Activated CD8-positive, alpha-beta T cell treated with anti-CD3 and anti-CD28 coated beads for 36 hours (primary cell): ENCODE data around the gene TRUB2. TPM values are rescaled to one million over a fixed set of nuclear protein-coding genes. Genes with fewer than 3 reads are reported as not detected.
A peak's percentile ranks its signal among the peaks of the same experiment; 100 is the strongest.

Experiments
- ATAC-seq: fragments of 200-7000 bp; cut with Tn5 transposase; one replicate; pipeline ENCODE4 v1.10.0; 2021; ENCODE audit warnings: mild to moderate bottlenecking, moderate library complexity
- CTCF ChIA-PET: fragments of 350-600 bp; sonication (Branson Sonifier 250); formaldehyde crosslinking; loops from one replicate; lab custom pipeline; 2021; ENCODE audit warnings: antibody characterized with exemption; lab: Charles Lee
- POLR2A ChIA-PET: fragments of 350-600 bp; sonication (Branson Sonifier 250); formaldehyde crosslinking; loops from one replicate; lab custom pipeline; 2021; ENCODE audit warnings: antibody characterized with exemption; lab: Charles Lee
- DNase-seq: peaks from one replicate; pipeline ENCODE4 v3.0.0-alpha.2; 2020
- H3K27ac Mint-ChIP-seq: one replicate; pipeline ENCODE4 v1.8.0; 2021; ENCODE audit warnings: mild to moderate bottlenecking, mixed read lengths
- H3K27me3 Mint-ChIP-seq: one replicate; pipeline ENCODE4 v1.8.0; 2021; ENCODE audit warnings: mixed read lengths
- H3K36me3 Mint-ChIP-seq: one replicate; pipeline ENCODE4 v1.8.0; 2021; ENCODE audit warnings: low read depth, mixed read lengths
- H3K4me1 Mint-ChIP-seq: one replicate; pipeline ENCODE4 v1.8.0; 2021; ENCODE audit warnings: low read depth, mixed read lengths
- H3K4me3 Mint-ChIP-seq: one replicate; pipeline ENCODE4 v1.8.0; 2021; ENCODE audit warnings: mild to moderate bottlenecking, moderate library complexity, mixed read lengths
- H3K9me3 Mint-ChIP-seq: one replicate; pipeline ENCODE4 v1.8.0; 2021; ENCODE audit warnings: mixed read lengths
- CTCF ChIP-seq: fragments of 200-600 bp; IDR thresholded peaks from one replicate; pipeline ENCODE4 v1.8.0; 2022; ENCODE audit warnings: antibody characterized with exemption, mild to moderate bottlenecking
- intact Hi-C: fragments of 100-400 bp; cut with micrococcal nuclease; formaldehyde crosslinking; loops from one replicate; pipeline ENCODE4 v1.10.0; 2022
- total RNA-seq, 2 experiments: library from RNA; stranded (reverse); gene quantifications; one replicate each; pipeline ENCODE4 v1.2.3, GENCODE V29; 2021

The TRUB2 gene
- total RNA-seq, 2 experiments from 2014 or later: 29.7 to 30.1 TPM

- CTCF ChIA-PET: interaction anchor here (1.0 to 4.3 kb wide), 3 partner anchors 8 to 251 kb away, joined by 3 to 38 read pairs (median 4); partner anchors contain the start of gene CERCAM
- H3K4me3 Mint-ChIP-seq: peak overlapping the region; percentile 2
- POLR2A ChIA-PET: interaction anchor here (0.7 kb wide), 1 partner anchor 208 kb away, joined by 3 read pairs; no protein-coding TSS in a partner anchor
Measured at GRCh38 chr9:128369024-128369706, 46.9 kb upstream of the TRUB2 start.

GRCh38 chr9:128365525-128365924 is 43.3 kb upstream of the TRUB2 start:
- Mint-ChIP-seq H3K9me3 (no peaks in the 10 kb centered on the region), H3K4me3 (no peak overlapping the region), H3K27ac (no peak overlapping the region), H3K4me1 (peaks cover 27% of the 10 kb centered on the region), H3K27me3 (peaks cover 1% of the 10 kb centered on the region), H3K36me3 (no peaks in the 10 kb centered on the region)
- ChIA-PET POLR2A (interaction anchor here (0.6 to 1.1 kb wide), 3 partner anchors 10 to 234 kb away, joined by 3 to 4 read pairs (median 3); no protein-coding TSS in a partner anchor), CTCF (no interaction called here)
- no peak for ATAC-seq
- intact Hi-C loops: no loop called here
- DNase-seq: no peak
- no peak for TF ChIP-seq CTCF

More at GRCh38 chr9:128369024-128369706, 46.9 kb upstream of the TRUB2 start:
- no peak for TF ChIP-seq CTCF
- Mint-ChIP-seq H3K4me1 (peaks cover 38% of the 10 kb centered on the region), H3K36me3 (peaks cover 7% of the 10 kb centered on the region), H3K27ac (no peak overlapping the region), H3K27me3 (peaks cover 1% of the 10 kb centered on the region), H3K9me3 (no peaks in the 10 kb centered on the region)
- ATAC-seq: no peak
- no peak for DNase-seq
- intact Hi-C loops: no loop called here

- TF ChIP-seq CTCF: no peak
- CTCF ChIA-PET: interaction anchor here (0.6 to 3.9 kb wide), 37 partner anchors 9 to 539 kb away, joined by 3 to 60 read pairs (median 4); partner anchors contain the start of genes CERCAM, GOLGA2, SWI5 and URM1
- Mint-ChIP-seq H3K4me3 (no peak overlapping the region), H3K27me3 (peaks cover 1% of the 10 kb centered on the region), H3K27ac (no peak overlapping the region), H3K36me3 (no peaks in the 10 kb centered on the region), H3K4me1 (peaks cover 22% of the 10 kb centered on the region), H3K9me3 (no peaks in the 10 kb centered on the region)
- intact Hi-C loops: loop anchor here (5.0 kb wide), 1 partner anchor 50 kb away; no protein-coding TSS in a partner anchor
- POLR2A ChIA-PET: interaction anchor here (0.6 to 1.8 kb wide), 6 partner anchors 9 to 99 kb away, joined by 3 to 12 read pairs (median 4); partner anchors contain the start of gene URM1
- no peak for ATAC-seq
- peak; percentile 21 for DNase-seq
Measured at GRCh38 chr9:128362774-128363173, 40.5 kb upstream of the TRUB2 start.

- POLR2A ChIA-PET: interaction anchor here (0.6 to 1.8 kb wide), 6 partner anchors 9 to 100 kb away, joined by 3 to 12 read pairs (median 4); partner anchors contain the start of gene URM1
- Mint-ChIP-seq H3K27me3 (peaks cover 1% of the 10 kb centered on the region), H3K36me3 (no peaks in the 10 kb centered on the region), H3K4me1 (peaks cover 22% of the 10 kb centered on the region), H3K9me3 (no peaks in the 10 kb centered on the region), H3K27ac (peak overlapping the region; percentile 77), H3K4me3 (peak overlapping the region; percentile 67)
- CTCF ChIA-PET: interaction anchor here (0.6 to 3.9 kb wide), 37 partner anchors 9 to 539 kb away, joined by 3 to 60 read pairs (median 4); partner anchors contain the start of genes CERCAM, DNM1, GOLGA2 and SWI5
- intact Hi-C loops: loop anchor here (5.0 kb wide), 1 partner anchor 50 kb away; no protein-coding TSS in a partner anchor
- TF ChIP-seq CTCF: peak; percentile 96
- ATAC-seq: peak; percentile 91
- DNase-seq: peak; percentile 83
Measured at GRCh38 chr9:128361986-128362646, 39.9 kb upstream of the TRUB2 start.
